GM19099 (cell line): Measurements from ENCODE around the gene GFY.

ENCODE experiments used
- POLR2A ChIP-seq: IDR thresholded peaks from 3 replicates; pipeline ENCODE4 v1.6.1; 2011; ENCODE audit warnings: low read depth; ENCODE audit not compliant: insufficient read length; ENCODE audit errors: extremely low read depth

Gene GFY

DNA sequence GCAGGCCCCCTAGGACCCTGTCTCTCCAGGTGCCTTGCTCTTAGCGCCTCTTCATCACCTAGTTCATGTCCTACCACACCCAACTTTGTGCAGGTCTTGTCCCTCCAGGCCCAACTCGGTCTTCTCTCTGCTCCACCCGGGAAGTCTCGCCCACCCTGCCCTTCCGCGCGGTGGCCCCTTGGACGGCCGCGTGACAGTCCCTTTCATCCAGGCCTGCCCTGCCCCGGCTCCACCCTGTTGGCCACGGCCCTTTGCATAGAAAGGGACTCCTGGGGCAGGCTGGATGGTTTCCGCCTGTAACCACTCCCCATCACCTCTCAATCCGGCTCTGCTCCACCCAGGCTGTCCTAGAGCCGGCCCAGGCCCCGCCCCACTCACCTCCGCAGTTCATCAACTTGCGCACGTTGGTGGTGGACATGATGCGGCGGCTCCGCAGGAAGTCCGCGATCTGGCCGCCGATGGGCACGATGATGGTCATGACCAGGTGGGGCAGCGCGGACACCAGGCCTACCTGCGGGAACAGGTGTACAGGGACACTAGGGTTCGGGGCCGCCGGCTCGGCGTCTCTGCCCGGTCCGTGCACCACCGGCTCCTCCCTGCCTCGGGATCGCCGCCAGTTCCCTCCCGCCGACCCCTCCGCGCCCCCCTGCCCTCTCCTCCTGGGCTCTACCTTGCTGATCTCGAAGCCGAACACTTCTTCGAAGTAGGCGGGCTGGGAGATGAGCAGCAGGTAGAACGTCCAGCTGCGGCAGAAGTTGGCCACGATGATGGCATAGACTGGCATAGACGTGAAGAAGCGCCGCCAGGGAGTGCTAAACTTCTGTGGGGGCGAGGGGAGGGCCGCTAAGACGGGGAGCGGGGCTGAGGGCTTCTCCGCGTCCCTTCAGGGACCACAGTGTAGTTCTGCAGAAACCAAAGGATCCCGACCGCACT, 7.2 kb downstream of the GFY start:
- TF ChIP-seq POLR2A: no peak

DNA sequence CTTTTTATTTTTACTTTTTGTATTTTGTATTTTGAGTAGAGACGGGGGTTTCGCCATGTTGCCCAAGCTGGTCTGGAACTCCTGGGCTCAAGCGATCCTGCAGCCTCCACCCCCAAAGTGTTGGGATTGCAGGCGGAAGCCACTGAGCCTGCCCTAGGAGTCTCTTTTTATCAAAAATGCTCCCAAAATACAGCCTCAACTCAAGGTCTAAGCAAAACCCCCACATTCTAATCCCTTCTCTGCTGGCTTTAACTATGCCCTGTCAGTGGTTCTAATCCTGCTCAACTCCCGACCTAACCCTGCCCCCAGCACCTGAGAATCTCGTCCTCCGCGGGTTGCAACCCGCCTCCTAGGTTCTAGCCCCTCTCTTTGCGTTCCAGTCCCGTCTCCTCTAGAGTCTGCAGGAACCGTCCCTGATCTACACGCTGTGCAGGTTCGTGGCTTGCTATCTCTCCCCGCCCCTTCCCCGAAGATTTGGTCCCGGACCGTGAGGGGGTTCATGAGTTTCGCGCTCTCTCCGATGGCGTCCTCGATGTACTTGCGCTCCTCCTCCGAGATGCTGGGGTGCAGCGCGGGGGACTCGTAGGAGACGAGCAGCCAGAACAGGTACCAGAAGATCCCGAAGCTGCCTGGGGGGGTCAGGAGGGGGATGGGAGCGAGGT, 8.2 kb downstream of the GFY start:
- no peak for TF ChIP-seq POLR2A

DNA sequence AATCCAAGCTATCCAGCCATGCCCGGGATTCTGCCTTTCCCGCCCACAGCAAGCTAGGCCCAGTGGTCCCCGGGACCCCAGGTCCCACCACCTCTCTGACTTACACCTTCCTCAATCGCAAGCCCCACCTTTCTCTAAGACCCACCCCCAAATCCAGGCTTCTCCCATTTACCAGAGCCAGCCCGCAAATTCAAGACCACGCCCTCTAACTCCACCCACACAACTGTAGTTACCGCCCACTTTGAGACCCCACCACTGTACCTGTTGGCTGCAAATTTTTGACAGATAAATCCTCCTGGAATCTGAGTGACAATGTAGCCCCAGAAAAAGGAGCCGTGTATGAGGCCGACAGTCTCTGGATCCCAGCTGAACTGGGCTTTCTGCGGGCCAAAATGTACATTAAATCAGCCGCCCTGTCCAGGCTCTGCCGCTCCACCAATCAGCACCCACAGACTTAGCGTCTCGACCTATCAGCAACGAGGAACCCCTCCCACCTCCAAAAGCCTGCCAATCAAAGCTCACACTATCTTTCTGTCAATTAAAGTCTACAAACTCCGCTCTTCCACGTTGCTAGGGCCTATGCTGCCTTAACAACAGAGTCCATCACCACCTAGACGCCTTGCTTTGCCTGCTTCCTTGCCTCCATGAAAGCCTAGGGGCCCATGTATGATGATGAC, 9.9 kb downstream of the GFY start:
- TF ChIP-seq POLR2A: no peak

DNA sequence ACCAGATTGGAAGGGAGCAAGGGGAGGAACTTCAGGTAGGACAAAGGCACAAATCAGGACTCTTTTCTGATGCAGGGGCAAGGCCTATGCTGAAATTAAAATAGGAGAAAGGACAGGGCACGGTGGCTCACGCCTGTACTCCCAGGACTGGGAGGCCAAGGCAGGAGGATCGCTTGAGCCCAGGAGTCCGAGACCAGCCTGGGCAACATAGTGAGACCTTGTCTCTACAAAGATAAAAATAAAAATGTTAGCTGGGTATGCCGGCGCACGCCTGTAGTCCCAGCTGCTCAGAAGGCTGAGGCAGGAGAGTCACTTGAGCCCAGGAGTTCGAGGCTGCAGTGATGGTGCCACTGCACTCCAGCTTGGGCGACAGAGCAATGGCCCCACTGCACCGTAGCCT, 10.5 kb downstream of the GFY start:
- no peak for TF ChIP-seq POLR2A

DNA sequence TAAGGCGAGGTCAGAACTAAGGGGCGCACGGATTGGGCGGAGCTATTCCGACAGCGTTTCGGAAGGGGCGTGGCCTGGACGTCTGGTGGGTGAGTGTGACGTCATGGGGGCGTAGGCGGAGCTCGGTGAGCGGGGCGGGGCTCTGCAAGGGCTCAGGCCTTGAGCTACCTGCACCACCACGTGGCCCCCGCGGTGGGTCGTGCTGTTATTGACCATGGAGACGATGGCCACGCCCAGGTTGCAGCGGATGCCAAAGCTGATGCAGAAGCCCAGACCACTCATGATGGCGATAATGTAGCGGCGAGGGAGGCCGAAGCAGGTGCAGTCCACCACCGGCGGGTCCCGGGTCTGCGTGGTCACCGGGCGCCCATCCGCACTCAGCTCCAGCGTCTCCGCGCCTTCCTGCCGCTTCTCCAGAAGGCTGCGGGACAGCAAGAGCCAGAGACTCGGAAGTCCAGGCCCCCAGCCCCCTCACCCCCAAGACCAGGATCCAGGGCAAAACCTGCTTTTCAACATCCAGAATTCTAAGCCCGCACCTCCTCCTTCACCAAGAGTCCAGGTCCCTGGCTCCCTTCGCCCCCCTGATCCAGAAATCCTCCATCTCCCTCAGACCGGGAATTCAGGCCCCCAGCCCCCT, 11.3 kb downstream of the GFY start:
- TF ChIP-seq POLR2A: no peak

DNA sequence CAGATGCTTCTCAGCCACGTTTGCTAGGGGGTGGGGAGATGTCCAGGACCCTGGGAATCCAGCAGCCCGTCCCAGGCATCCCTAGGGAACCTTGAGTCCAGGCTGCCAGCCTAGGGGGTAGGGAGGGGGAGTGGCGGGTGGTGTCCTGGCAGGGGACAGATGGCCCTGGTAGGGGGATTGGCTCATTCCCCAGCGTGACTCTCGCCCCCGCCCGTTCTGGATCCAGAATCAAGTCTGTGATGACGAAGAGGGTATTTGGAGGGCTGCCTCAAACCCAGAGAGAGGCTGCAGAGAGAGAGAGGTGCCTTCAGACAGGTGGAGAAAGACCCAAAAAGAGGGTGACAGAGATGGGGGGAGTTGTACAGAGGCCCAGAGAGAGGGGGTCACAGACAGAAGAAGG, 12.0 kb downstream of the GFY start:
- TF ChIP-seq POLR2A: no peak

DNA sequence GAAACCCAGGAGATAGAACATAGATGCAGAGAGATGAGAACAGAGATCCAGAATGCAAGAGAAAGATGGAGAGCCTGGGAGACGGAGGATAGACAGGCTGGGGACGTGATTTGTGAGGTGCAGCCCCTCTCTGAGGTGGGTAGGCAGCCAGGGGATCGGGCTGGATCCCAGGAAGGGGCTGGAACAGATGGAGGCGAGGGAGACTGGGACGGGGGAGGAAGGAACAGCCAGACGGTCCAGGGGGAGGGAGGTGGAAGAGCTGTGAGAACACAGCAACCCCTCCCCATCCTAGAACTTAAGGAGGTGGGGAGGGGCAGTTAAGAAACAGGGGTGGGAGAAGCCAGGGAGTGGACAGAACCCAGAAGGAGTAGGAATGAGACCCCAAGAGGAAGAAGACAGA, 13.1 kb downstream of the GFY start:
- TF ChIP-seq POLR2A: no peak

DNA sequence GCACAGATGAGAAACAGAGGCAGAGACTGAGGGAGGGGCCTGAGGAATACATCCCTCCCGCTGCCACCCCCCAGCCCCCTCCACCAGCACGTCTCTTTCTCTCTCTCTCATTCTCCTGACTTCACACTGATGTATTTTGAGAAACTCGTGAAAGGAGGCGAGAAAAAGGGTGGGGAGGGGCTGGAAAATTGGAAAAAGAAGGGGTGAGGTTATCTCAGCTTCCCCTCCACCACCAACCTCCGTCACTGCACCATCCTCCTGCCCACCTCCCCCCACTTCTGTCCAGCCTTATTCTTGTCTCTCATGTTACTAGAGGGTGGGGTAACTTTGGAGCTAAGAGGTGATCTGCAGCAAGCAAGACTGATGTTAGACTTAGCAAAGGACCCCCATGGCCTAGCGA, 14.6 kb downstream of the GFY start:
- TF ChIP-seq POLR2A: no peak

DNA sequence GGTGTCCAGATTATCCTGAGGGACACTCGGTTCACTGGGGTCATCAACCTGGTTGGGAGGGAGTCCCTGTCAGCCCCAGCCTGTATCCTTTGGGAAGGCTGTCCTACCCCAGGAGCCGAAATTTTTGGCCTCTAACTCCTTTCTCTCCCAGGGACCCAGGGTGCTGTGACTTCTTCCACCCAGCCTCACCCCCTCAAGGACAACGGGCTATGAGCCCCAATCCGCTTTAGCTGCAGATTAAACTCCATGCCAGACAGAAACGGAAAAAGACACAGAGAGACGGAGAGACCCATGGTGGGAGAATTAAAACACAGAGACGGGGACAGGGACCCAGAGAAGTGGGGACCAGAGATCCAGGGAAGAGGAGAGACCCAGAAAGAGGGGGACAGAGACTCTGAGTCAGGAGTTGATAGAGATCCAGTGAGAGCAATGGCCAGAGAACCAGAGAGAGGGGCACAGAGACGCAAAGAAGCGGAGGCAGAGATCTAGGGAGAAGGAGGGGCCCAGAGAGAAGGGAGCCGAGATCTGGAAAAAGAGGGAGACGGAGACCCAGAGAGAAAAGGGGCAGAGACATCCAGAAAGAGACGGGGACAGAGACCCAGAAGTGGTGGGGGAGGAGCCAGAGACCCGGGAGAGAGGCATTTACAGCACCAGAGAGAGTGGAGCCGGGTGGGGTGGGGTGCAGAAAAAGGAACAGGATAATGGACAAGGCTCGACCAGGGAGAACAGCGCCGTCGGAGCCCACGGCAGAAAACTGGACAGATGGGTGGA, 15.4 kb downstream of the GFY start:
- TF ChIP-seq POLR2A: no peak

DNA sequence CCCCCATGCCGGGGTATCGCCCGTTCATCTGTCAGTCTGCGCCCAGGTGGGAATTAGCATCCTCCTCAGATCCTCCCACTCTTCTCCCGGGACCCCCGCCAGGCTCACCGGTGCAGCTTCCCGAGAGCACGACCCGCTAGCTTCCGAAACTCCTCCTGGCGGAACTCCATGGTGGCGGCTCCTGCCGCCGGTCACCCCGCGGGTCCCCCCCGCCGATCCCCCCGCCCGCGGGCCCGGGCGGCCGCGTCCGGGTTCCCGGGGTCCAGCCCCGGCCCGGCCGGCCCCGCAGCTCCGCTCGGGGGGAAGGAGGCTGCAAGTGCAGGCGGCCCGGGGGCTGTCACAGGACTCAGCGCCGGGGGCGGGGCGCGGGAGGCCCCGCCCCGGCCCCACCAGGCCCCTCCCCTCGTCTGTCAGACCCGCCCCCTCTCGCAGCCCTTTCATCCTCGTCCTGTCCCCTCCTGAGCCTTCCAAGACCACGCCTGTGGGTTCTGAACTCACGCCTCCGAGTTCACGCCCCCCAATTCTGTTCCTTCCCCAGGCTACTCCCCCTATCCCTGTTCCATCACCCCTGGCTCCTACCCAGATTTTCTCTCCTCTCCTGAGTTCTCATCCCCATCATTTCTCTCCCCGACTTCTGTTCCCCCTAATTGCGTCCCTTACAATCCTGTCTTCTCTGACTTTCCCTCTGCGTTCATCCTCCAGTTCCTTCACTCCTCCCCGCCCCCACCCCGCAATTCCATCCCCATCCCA, 16.2 kb downstream of the GFY start, which contains the start of gene SLC17A7:
Gene SLC17A7, minus strand, starts transcription at position 318 of the 750 bp plus-strand sequence. Its CDS starts 148 bp downstream, at position 170.
- no peak for TF ChIP-seq POLR2A

DNA sequence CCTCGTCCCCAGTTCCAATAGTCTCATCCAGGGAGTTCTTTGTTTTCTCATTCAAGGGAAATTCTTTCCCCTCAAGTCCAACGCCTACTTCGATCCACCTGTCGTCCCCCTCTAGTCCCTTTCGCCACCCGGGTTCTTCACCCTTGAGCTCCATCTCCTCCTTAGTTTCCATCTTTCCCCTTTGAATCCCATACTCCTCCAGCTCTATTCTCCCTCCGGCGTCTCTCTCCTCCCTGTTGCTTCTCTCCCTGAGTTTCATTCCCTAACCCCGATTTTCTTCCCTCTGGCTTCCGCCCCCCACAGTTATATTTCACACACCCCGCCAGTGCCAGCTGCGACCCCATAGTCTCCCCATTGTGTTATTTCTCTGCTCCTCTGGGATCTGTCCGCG, 16.8 kb downstream of the GFY start:
- no peak for TF ChIP-seq POLR2A

DNA sequence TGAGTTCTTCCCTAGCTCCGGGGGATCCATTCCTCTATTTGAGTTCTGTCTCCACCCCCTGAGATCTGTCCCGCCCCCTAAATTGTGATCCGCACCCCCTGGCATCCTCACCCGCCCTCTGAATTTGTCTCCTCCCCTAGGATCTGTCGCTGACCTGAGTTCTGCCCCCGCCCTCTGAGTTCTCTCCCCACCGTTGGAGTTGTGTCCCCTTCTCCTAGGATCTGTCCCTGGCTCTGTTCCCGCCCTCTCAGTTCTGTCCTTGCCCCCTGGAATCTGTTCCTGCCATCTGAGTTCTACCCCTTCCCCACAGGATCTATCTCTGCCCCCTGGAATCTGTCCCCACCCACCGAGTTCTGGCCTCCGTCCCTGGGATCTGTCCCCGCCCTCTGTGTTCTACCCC, 17.2 kb downstream of the GFY start:
- TF ChIP-seq POLR2A: no peak

DNA sequence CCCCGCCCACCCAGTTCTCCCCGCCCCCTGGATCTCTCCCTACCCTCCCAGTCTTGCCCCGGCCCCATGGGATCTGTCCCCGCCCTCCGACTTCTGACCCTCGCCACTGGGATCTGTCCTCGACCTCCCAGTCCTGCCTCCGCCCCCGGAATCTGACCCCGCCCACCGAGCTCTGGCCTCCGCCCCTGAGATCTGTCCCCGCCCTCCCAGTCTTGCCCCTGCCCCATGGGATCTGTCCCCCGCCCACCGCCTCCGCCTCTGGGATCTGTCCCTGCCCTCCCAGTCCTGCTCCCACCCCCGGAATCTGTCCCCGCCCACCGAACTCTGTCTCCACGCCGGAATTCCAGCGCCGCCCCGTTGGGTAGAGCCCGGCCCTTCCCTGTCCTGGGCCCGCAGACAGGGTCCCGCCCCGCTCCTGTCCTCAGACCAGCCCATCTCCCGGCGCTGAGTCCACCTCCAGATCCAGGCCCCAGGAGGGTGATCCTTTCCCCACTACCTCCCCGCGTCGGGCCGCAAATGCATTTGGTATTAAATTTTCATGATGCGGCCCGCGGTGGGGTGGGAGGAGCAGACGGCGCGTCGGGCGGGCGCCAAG, 17.7 kb downstream of the GFY start:
- no peak for TF ChIP-seq POLR2A
